Left cardiac atrium (tissue), 4 donors: ENCODE data around the gene GDPD4. TPM values are rescaled to one million over a fixed set of nuclear protein-coding genes. Genes with fewer than 3 reads are reported as not detected.

ENCODE experiments used
- ATAC-seq, 2 donors: fragments of 200-7000 bp; cut with Tn5 transposase; one replicate each; pipeline ENCODE4 v1.9.1; 2020; ENCODE audit warnings: mild to moderate bottlenecking in 2 of 2, moderate library complexity in 2 of 2
- DNase-seq: peaks from one replicate; pipeline ENCODE4 v3.0.0-alpha.2; 2020
- intact Hi-C, 2 donors: fragments of 100-400 bp; cut with DNase I; formaldehyde crosslinking; loops; one replicate each; pipeline versions ENCODE4 v1.14.1 to v1.15.1; 2022 to 2023
- total RNA-seq, 2 donors: library from RNA; stranded (reverse); fragmentation: NEBNext Ultra II Directional; extraction: Animal tissue kit (Norgen Biotek cat#: 25700); gene quantifications; one replicate each; pipeline ENCODE4 v1.2.1, GENCODE V29; 2021
- donor health status: DM: no; HTN: yes; CAD: no.
- donor health status: DM: no; HTN: yes; CAD: no; lungs with severe emphysema.
- donor health status: DM: yes; HTN: yes; CAD: no.
- donor health status: Dilated cardiomyopathy.

The GDPD4 gene
- total RNA-seq, 2 donors from 2014 or later: not detected

DNA sequence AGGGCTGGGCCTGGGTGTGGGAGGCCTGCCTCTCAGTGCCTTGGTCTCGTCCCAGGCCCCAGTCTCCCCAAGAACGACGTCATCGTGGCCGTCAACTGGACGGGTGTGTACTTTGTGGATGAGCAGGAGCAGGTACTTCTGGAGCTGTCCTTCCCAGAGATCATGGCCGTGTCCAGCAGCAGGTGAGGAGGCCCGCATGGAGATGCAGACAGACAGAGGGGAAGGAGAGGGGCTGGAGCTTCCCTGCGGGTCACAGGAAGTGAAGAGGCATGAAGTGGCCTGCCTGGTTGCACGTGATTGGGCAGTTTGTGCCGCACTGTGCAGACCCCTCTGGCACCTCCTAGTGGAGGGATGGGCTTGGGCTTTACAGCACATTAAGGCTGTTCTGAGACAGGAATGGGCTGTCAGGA, 103.0 kb downstream of the GDPD4 start:
- intact Hi-C loops: no loop called here
- ATAC-seq (no peak), DNase-seq (no peak)

DNA sequence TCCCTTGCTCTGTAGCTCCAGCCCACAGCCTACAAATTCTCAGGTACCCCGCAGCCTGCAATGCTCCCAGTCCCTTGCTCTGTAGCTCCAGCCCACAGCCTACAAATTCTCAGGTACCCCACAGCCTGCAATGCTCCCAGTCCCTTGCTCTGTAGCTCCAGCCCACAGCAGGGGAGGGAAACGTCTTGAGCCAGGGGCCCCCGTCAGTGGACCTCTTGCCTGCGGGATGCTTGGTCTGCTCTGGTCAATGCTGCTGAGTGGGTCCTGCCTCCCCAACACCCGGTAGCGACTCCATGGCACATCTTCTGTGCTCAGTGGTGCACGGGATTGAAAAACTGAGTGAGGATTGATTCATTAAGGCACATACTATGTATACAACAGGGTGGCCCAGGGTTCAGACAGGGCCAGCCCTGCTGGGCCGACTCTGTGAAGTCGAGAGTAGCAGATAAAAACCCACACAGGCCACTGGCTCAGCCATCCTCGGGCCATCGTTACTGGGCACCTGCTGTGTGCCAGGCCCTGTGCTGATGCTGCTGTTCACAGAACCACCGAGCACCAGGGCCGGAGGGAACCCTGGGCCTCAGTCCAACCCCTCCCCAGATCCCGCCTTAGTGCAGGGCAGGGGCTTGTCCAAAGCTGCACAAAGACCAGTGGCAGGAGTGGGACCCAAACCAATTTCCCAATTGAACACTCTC, 103.7 kb downstream of the GDPD4 start:
- intact Hi-C loops: no loop called here
- ATAC-seq (no peak), DNase-seq (peak; percentile 12)

- intact Hi-C loops: no loop called here
- ATAC-seq (no peak), DNase-seq (peak; percentile 8)
Measured at GRCh38 chr11:77196961-77197360, 104.5 kb downstream of the GDPD4 start.

GRCh38 chr11:77195071-77195755, 106.3 kb downstream of the GDPD4 start:
- ATAC-seq: no peak

DNA sequence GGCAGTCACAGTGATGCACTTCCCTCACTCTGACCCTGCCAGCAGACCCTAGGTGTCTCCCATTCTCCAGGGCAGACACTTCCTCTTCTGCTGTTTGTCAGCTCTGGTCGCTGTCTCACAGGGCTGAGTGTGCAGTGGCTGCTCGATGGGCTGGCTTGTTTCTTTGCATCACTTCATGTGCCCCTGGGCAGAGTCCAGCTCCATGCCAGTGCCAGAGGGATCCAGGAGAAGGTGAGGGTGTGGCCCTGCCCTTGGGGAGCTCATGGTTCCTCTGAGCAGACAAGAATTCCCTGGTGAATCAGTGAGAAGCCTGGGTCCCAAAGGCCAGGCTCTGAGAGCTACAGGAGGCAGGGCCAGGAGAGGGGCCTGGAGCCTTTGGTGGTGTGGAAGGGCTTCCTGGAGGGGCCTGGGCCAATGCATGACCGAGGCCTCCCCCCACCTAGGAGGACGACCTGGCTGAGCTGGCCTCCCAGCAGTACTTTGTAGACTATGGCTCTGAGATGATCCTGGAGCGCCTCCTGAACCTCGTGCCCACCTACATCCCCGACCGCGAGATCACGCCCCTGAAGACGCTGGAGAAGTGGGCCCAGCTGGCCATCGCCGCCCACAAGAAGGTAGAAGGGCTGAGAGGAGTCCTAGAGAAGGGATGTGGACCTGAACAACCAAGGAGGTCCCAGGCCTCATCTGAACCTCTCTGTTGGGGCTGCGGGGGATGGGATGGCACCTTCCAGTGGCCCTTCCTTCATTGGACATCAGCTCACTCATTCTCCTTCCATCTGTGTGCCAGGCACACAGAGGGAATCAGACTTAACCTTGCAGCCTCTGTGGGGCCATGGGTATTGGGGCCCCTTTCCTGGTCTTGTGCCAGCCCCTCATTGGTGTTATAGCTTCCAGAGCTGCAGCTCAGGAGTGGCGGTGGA, 107.3 kb downstream of the GDPD4 start:
- peak; percentile 16 for DNase-seq
- intact Hi-C loops: no loop called here
- ATAC-seq: no peak

More at GRCh38 chr11:77195071-77195755, 106.3 kb downstream of the GDPD4 start:
- intact Hi-C loops: no loop called here
- DNase-seq: peak; percentile 16

GRCh38 chr11:77193167-77193566, 108.3 kb downstream of the GDPD4 start:
- ATAC-seq (no peak), DNase-seq (no peak)
- intact Hi-C loops: no loop called here

GRCh38 chr11:77191823-77192495, 109.5 kb downstream of the GDPD4 start:
- intact Hi-C loops: loop anchor here in 1 of 2 donors (2.0 kb wide), 1 partner anchor 355 kb away; no protein-coding TSS in a partner anchor
- ATAC-seq (peak in 1 of 2 donors; percentile 41), DNase-seq (no peak)

GRCh38 chr11:77191429-77191822, 110.1 kb downstream of the GDPD4 start:
- intact Hi-C loops: loop anchor here in 1 of 2 donors (2.0 kb wide), 1 partner anchor 355 kb away; no protein-coding TSS in a partner anchor
- ATAC-seq: no peak
- no peak for DNase-seq

- ATAC-seq: no peak
- intact Hi-C loops: loop anchor here in 1 of 2 donors (2.0 kb wide), 1 partner anchor 356 kb away; no protein-coding TSS in a partner anchor
- no peak for DNase-seq
Measured at GRCh38 chr11:77190331-77191075, 111.0 kb downstream of the GDPD4 start.

DNA sequence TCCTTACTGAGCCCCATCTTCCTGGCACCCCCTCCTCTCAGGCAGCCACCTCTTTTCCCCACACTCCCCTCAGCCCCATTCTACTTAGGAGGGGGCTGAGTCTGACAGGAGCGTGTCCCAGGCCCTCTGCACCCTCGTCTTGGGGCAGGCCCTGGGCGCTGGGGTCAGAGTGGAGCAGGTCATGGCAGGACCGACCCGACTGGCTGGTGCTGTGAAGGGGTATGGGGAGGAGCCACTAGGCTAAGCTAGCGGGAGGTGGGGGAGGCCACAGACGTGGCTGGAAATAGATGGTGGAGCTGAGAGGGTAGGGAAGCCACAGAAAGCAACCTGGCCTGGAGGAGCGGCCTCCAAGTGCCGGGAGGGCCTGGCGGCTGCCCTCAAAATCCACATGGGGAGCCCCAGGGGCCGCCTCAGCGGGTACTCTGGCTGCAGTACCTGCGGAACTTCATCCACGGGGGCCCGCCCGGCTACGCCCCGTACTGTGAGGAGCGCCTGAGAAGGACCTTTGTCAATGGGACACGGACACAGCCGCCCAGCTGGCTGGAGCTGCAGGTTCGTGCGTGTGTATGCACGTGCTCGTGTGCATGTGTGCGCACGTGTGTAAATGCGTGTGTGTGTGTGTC, 111.8 kb downstream of the GDPD4 start:
- intact Hi-C loops: loop anchor here (2.0 to 5.0 kb wide), 4 partner anchors 61 to 357 kb away; partner anchors contain the start of gene MYO7A (in 2 of the 2)
- DNase-seq (no peak), ATAC-seq (no peak)

DNA sequence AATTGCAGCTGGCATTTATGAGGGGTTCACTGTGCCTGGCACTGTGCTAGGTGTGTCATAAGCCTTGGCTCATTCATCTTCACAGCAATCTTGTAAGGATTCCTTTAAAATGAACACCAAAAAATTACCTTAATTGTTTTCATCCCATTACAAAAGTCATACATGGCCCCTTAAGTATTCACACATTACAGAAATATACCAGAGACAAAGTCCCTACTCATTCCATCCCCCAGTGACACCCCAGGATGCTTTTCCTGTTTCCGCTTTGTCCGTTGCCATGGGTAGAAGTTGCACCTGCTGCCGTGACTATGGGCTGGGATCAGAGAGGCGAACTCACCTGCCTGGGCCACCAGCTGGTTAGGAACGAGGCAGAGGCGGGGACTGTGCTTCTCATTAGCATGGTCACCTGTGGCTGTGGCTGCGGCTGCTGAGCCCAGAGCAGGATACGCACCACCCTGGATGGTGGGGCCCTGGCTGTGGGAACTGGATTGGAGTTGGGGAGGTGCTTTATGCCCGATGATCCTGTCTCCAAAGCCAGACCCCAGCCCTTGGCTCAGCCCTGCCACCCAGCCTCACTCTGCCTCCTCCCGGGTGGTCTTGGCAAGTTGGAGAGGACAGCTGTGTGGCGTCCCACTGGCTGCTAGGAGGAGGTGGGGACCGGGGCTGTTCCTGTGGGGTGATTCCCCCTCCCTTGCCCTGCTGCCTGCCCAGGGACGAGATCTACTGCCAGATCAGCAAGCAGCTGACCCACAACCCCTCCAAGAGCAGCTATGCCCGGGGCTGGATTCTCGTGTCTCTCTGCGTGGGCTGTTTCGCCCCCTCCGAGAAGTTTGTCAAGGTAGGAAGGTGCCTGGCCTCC, 112.6 kb downstream of the GDPD4 start:
- ATAC-seq (no peak), DNase-seq (no peak)
- intact Hi-C loops: loop anchor here (2.0 to 5.0 kb wide), 3 partner anchors 60 to 142 kb away; partner anchors contain the start of gene MYO7A (in 2 of the 2)

DNA sequence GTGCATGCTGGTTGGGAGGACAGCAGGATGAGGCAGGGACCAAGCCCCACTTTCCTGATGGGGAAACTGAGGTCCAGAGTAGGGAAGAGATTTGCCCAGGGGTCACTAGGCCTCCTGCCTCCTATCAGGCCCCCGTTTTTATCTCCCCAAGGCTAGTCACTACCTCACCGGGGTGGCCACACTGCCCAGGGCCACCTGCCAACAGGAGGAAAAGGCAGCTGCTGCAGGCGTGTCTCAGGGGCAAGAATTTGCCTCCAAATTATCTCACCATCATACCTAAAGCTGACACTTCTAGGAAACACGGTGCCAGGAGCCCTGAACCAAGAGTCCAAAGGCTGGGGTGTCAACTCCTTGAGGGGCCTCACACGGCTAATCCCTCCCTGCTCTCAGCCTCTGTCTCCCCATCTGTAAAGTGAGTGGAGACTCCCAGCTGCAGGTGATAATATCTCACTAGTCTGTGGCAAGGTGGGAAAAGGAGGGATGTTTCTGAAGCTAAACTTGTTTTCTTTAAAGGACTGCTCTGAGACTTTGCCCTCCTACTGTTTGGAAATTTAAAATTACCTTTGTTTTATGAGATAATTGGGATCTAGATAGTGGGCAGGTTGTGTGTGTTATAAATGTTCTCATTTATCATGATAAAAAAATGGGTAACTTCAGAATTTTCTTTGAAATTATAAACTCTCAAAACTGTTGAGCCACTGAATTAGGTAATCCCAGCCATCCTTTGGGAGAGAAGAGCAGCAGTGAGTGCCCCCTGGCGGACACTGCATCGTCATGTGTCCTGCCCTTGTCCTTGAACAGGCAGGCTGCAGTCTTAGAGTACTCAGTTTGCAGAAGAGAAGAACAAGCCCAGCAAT, 113.5 kb downstream of the GDPD4 start:
- ATAC-seq (peak; percentile 79 to 93), DNase-seq (peak; percentile 88)
- intact Hi-C loops: loop anchor here (2.0 to 5.0 kb wide), 3 partner anchors 59 to 141 kb away; partner anchors contain the start of gene MYO7A (in 2 of the 2)

DNA sequence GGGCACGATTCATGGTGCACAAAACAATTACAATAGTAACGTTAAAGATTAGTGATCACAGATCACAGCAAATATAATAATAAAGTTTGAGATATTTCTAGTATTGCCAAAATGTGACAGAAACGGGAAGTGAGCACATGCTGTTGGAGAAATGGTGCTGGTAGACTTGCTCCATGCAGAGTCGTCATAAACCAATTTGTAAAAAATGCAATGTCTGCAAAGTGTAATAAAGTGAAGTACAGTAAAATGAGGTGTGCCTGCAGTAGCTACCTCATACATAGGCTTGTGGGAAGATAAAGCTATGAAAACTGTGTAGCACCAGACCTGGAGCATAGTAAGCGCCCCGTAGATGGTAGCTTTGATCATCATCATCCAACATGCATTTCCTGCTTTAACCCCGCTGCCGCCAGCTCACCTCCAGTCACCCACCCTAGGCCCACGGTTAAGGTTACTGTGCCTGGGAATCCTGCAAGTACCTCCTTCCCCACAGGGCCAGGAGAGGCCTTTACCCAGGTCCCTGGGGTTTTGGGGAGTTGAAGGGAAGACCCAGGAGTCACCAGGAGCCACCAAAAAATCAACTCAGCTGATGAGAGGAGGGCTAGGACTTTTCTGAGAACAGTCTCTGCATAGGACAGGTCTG, 114.3 kb downstream of the GDPD4 start:
- no peak for DNase-seq
- ATAC-seq: no peak
- intact Hi-C loops: loop anchor here (5.0 kb wide), 2 partner anchors 60 to 140 kb away; partner anchors contain the start of gene MYO7A (in 1 of the 2)

- ATAC-seq: no peak
- intact Hi-C loops: loop anchor here (5.0 kb wide), 2 partner anchors 59 to 139 kb away; partner anchors contain the start of gene MYO7A (in 1 of the 2)
- no peak for DNase-seq
Measured at GRCh38 chr11:77186302-77186701, 115.2 kb downstream of the GDPD4 start.
